HG02571 (cell line): Measurements from ENCODE around the gene MED7.
"Not testable (repeated sequence)": the region's sequence is repeated elsewhere in the genome, so short reads cannot be mapped to it uniquely, and the experiment has no call there.

Experiments
- ATAC-seq: cut with Tn5 transposase; IDR thresholded peaks from one replicate; pipeline ENCODE4 v1.9.1; 2021; ENCODE audit warnings: mild to moderate bottlenecking, moderate library complexity; ENCODE audit not compliant: unreplicated experiment

The MED7 gene

GRCh38 chr5:157142317-157143126, at the start of gene MED7:
MED7 (minus strand) TSS chr5:157142865; CDS start chr5:157139431, 3,434 bp downstream.
- ATAC-seq: peak; percentile 100

- ATAC-seq: no peak
These were observed 46.6 kb upstream of the MED7 start for GRCh38 chr5:157189223-157189622.

- no peak for ATAC-seq
These were observed 45.6 kb upstream of the MED7 start for GRCh38 chr5:157188270-157188669.

- no peak for ATAC-seq
These were observed 44.5 kb upstream of the MED7 start for GRCh38 chr5:157187046-157187754.

- ATAC-seq: no peak
These were observed 43.8 kb upstream of the MED7 start for GRCh38 chr5:157186309-157187045.

GRCh38 chr5:157185122-157185521, 42.5 kb upstream of the MED7 start:
- ATAC-seq: not testable (repeated sequence)

- no peak for ATAC-seq
These were observed 41.5 kb upstream of the MED7 start for GRCh38 chr5:157184117-157184670.

- no peak for ATAC-seq
These were observed 39.6 kb upstream of the MED7 start for GRCh38 chr5:157182143-157182757.

GRCh38 chr5:157180374-157181264, 38.0 kb upstream of the MED7 start, which contains the start of gene ITK:
ITK (plus strand) TSS chr5:157180840; CDS start chr5:157180978, 138 bp downstream.
- ATAC-seq: no peak

- no peak for ATAC-seq
These were observed 36.3 kb upstream of the MED7 start for GRCh38 chr5:157178966-157179365.

GRCh38 chr5:157177953-157178352, 35.3 kb upstream of the MED7 start:
- ATAC-seq: no peak

- no peak for ATAC-seq
These were observed 32.5 kb upstream of the MED7 start for GRCh38 chr5:157175071-157175612.

- peak; percentile 99 for ATAC-seq
These were observed 29.7 kb upstream of the MED7 start for GRCh38 chr5:157172403-157172802.

- ATAC-seq: no peak
These were observed 25.6 kb upstream of the MED7 start for GRCh38 chr5:157168286-157168685.

GRCh38 chr5:157167214-157167621, 24.6 kb upstream of the MED7 start:
- no peak for ATAC-seq

GRCh38 chr5:157166214-157167213, 23.8 kb upstream of the MED7 start, which contains the start of gene GARIN3:
GARIN3 (minus strand) TSS chr5:157166264; CDS start chr5:157166168, 96 bp downstream.
- no peak for ATAC-seq

- no peak for ATAC-seq
These were observed 23.0 kb upstream of the MED7 start for GRCh38 chr5:157165668-157166067.

- ATAC-seq: no peak
These were observed 22.6 kb upstream of the MED7 start for GRCh38 chr5:157165261-157165660.
